ENCODE measurements around the gene PER3.
"Not testable (repeated sequence)": the region's sequence is repeated elsewhere in the genome, so short reads cannot be mapped to it uniquely, and the experiment has no call there.

Gene PER3

GRCh38 chr1:7781501-7781900 lies 2.6 kb upstream of the PER3 start:
- DNase-seq = no peak

GRCh38 chr1:7781923-7782495 lies 2.1 kb upstream of the PER3 start:
- no peak for DNase-seq

GRCh38 chr1:7783178-7783711 lies 846 bp upstream of the PER3 start:
- DNase-seq = no peak

DNA sequence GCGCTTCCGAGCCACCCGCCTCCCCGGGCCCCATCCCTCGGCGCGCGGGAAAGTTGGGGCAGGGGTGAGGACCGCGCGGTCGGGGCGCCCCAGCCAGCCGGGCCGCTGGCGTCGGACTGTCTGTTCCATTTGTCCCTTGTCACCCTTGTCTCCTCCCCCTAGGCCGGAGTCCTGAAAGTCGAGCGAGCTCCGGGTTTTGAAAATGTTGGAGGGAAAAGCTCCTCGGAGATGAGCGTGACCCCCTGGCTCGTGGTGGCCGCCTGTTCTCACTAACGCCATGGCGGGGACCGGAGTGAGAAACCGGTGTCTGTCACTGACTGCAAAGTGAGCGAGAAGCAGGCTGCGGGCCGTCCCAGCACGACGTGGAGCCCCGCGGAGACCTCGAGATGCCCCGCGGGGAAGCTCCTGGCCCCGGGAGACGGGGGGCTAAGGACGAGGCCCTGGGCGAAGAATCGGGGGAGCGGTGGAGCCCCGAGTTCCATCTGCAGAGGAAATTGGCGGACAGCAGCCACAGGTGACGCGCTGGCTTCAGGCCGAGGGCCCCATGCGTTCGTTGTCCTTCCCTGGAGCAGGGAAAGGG lies 491 bp downstream of the PER3 start:
- no peak for DNase-seq

DNA sequence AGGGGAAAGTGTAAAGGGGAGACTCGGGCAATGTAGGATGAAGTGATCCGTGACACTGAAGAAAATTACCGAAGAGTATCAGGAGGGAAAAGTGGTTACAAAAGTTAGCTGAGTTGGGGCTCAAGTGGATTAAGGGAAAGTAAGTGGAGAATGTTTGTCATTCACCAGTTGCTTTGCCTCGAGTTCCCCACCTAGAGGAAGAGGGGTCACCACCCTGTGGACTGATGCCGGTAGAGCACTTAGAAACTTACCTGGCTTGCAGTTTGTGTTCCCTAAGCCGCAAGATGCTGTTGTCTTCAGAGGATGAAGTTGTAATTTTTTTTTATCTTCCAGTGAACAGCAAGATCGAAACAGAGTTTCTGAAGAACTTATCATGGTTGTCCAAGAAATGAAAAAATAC lies 1.0 kb downstream of the PER3 start:
- DNase-seq = no peak

DNA sequence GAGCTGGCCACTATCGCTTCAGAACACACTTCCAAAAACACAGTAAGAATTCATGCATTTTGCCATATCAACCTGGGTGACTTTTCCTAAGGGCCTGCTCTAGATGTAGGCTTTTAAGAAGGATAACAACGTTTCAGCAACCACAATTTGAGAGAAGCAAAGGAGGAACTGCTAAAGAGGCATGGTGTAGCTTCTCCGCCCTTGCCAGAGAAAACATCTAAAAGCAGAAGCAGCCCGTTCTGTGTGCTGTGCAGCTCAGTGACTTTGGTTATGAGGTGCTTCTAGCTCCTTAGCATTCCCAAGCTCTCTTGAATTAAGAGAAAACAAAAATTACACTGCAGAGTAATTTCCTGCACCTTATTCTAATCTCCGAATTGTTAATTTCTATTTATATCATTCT lies 2.7 kb downstream of the PER3 start:
- no peak for DNase-seq

DNA sequence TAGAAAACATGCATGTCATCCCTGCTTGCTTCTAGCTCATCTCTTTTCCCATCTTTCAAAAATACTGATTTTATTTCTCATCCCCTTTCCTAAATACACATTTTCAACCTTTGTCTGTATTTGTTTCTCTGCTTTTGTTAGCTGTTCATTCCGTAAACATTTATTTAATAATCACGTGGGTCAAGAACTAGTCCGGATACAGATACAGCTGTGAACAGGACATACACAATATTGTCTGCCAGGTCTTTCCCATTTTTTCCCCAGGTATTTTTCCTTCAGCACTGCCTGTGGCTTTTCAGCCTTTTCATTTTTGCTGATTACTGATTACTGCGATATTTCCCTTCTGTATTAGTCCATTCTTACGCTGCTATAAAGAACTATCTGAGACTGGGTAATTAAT lies 5.7 kb downstream of the PER3 start:
- DNase-seq = no peak

DNA sequence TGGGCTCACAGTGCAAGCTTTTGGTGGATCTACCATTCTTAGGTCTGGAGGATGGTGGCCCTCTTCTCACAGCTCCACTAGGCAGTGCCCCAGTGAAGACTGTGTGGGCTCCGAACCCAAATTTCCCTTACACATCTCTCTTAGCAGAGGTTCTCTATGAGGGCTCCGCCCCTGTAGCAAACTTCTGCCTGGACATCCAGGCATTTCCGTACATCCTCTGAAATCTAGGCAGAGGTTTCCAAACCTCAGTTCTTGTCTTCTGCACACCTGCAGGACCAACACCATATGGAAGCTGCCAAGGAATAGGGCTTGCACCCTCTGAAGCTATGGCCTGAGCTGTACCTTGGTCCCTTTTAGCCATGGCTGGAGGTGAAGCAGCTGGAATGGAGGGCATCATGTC lies 6.9 kb downstream of the PER3 start:
- not testable (repeated sequence) for DNase-seq

GRCh38 chr1:7795406-7795805 lies 11.3 kb downstream of the PER3 start:
- no peak for DNase-seq

DNA sequence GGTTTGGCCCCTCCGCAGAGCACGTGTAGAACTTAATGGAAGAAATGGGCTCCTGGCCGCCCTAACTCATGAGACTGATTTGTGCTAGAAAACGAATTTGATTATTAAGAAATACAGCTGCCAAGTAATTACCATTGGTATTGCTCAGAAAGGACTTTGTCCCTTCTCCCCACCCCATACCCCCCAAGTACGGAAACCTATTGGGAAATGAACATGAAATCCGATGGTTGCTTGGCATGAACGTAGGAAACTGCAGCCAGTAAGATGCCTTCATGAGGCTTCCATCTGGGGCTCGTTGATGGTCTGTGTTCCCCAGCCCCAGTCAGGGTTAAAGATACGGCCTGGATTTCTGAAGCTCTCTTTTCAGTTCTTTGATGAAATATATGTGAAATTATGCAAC lies 21.4 kb downstream of the PER3 start:
- DNase-seq = no peak

DNA sequence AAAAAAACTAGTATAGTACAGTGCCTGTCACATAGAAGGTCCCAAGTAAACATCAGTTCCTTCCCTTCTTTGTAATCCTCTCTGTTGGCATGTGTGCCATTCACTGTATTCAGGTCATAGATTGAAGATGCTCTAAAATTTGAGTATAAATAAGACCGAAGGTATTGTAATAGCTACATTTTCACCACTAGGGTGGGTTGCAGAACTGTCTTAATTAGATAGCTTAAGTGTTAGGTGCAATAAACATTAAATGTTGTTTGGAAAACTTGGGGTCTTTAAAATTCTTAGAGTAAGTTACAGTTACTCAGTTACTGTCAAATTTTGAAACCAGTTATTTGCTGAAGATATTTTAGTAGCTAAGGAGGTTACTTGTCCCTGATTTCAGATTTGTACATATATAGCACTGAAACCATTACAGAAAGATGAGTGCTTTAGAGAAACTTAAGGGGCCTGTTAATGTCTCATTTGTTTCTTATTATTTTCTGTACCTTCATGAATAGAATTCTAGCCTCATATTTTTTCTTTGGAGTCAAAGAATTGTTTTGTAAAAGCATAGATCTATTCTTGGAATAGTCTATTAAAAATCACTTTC lies 24.3 kb downstream of the PER3 start:
- no peak for DNase-seq

DNA sequence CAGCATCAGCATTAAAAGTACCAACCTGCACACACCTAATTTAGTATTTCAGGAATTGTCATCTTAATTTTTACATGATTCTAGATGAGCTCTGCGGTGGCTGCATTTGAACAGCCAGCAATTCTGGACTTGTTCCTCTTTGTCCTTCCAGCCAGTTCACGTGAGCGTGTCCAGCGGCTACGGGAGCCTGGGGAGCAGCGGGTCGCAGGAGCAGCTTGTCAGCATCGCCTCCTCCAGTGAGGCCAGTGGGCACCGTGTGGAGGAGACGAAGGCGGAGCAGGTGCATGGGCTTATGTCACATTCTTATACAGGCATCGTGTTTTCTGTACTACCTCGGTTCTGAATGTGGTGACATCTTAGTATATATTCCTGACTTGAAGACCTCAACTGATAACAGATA lies 25.7 kb downstream of the PER3 start:
- DNase-seq = no peak

DNA sequence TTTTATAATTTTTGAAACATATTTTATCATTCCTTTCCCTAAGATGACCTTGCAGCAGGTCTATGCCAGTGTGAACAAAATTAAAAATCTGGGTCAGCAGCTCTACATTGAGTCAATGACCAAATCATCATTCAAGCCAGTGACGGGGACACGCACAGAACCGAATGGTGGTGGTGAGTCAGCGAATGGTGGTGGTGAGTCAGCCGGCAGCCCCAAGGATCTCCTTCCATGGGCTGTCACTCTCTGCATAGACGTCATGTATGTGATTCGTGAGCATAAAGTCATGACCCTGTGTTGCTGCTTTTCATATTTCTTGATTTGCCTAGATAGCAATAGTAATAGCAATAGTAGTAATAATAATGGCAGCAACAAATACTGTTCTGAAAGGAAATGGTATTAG lies 26.3 kb downstream of the PER3 start:
- DNase-seq = no peak

GRCh38 chr1:7811476-7811875 lies 27.4 kb downstream of the PER3 start:
- no peak for DNase-seq

- DNase-seq = no peak
Observed at GRCh38 chr1:7813677-7814373, 29.7 kb downstream of the PER3 start.

GRCh38 chr1:7821282-7821681 lies 37.2 kb downstream of the PER3 start:
- no peak for DNase-seq

DNA sequence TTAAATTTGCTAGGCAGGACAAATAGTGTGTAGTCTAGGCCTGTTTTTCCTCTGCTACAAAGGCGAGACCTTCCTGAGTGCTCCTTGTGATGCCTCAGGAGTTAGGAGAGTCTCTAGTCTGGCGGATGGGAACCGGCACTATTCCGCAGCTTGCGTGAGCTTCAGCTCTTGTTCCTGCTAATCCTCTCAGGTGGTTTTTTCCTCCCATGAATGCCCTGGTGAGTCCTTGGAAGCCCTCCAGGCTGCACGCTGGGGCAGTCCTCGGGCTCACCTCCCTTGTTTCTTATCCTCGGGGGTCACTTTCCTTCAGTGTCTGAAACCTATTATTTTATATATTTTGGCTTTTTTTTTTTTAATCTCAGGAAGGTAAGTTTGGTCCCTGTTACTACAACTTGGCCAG lies 40.6 kb downstream of the PER3 start:
- no peak for DNase-seq

DNA sequence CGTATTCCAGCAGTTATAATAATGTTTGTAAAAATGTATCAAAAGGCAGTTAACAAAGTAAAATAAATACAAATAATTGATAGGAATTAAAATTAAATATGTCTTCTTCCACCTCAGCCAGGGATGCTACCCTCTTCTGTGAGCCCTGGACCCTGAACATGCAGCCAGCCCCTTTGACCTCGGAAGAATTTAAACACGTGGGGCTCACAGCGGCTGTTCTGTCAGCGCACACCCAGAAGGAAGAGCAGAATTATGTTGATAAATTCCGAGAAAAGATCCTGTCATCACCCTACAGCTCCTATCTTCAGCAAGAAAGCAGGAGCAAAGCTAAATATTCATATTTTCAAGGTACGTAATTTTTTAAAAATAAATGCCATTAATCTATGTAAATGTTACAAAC lies 42.3 kb downstream of the PER3 start:
- DNase-seq = no peak

- DNase-seq = no peak
Observed at GRCh38 chr1:7827126-7827955, 43.2 kb downstream of the PER3 start.

DNA sequence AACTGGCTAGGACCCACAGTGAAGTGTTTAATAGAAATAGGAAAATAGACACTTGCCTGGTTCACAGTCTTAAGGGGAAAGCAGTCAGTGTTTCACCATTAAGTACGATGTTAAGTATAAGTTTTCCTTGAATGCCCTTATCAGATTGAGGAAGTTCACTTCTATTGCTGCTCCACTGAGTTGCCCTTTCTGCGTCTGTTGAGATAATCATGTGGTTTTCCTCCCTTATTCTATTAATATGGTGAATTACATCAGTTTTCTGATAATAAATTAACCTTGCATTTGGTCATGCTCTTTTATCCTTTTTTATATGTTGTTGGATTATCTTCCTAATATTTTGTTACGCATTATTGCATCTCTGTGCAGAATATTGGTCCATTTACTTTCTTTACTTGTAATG lies 47.4 kb downstream of the PER3 start:
- DNase-seq = no peak

DNA sequence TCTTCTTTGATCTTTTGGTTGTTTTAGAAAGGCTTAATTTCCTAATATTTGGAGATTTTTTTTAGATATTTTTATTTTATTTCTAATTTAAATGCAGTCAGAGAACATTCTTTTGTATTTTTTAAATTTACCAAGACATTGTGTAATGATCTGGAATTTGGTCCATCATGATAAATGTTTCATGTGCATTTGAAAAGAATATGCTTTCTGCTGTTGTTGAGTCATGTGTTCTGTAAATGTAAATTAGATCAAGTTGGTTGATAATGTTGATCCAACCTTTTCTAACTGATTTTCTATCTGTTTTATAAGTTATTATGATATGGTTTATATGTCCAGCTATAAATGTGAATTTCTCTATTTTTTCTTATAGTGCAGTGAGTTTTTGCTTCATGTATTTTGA lies 48.9 kb downstream of the PER3 start:
- no peak for DNase-seq

DNA sequence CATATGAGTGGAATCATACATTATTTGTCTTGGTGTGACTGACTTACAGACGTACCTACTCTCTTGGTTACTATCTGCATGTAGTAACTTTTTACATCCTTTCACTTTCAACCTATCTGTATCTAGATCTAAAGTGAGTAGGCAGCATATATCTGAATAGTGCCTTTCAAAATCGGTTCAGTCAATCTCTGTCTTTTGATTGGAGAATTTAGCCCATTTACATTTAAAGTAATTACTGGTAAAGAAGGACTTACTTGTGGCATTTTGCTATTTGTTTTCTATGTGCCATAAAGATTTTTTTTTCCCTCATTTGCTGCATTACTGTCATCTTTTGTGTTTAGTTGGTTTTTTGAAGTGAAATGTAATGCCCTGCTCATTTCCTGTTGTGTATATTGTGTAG lies 54.6 kb downstream of the PER3 start:
- no peak for DNase-seq

GRCh38 chr1:7839526-7839925 lies 55.4 kb downstream of the PER3 start:
- no peak for DNase-seq

Data from NCI-H1694 (cell line).